NK-92 treated with Interleukin-12 subunit alpha and Interleukin-12 subunit beta, amount 100 ng/mL, for 24 hours (cell line): ENCODE results near the gene OSGEPL1.
"Not testable (repeated sequence)": the region's sequence is repeated elsewhere in the genome, so short reads cannot be mapped to it uniquely, and the experiment has no call there.

Experiments used
- DNase-seq: peaks from one replicate; lab custom pipeline; 2025; lab: John Stamatoyannopoulos, UW

The OSGEPL1 gene

DNA sequence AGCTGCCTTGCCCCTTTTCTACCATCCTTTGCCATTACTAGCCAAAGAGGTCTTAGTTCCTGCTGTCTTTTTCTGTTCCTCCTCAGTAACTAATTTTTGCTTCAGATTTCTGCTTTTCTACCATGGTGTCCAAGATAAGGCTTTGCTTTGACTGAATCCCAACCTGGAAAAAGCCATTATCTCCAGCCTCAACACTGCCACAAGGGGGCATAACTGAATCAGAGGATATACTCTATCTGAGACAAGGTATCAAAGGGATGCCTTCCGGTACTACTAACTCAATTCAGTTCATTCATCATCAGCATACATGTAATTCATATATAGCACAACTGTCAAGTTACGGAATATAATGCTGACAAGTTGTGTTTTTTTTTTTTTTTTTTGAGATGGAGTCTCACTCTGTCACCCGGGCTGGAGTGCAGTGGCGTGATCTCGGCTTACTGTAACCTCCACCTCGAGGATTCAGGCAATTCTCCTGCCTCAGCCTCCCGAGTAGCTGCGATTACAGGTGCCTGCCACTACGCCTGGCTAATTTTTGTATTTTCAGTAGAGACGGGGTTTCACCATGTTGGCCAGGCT, 11.4 kb downstream of the OSGEPL1 start:
- no peak for DNase-seq

DNA sequence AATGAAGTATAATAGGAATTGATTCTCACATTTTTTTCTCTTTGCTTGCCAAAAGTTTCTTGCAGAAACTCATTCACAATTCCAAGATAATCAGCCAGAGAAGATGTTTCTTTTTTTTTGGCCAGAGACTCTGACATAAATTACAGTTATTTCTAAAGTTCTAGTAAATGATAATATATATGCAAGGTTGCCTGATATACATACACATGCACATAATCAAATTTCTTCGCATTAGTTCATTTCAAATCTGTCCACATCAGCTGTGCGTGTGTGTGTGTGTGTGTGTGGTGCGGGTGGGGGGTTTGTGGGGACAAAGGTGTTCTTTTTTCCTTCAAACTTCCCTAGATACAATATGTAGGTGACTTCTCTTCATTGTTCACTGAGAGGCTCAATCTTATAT, 33.2 kb downstream of the OSGEPL1 start:
- DNase-seq, result no peak

- DNase-seq, result no peak
These were observed 35.7 kb downstream of the OSGEPL1 start for GRCh38 chr2:189726849-189727248.

- no peak for DNase-seq
These were observed 36.3 kb downstream of the OSGEPL1 start for GRCh38 chr2:189726271-189726670.

GRCh38 chr2:189723192-189723591, 39.4 kb downstream of the OSGEPL1 start:
- DNase-seq, result no peak

DNA sequence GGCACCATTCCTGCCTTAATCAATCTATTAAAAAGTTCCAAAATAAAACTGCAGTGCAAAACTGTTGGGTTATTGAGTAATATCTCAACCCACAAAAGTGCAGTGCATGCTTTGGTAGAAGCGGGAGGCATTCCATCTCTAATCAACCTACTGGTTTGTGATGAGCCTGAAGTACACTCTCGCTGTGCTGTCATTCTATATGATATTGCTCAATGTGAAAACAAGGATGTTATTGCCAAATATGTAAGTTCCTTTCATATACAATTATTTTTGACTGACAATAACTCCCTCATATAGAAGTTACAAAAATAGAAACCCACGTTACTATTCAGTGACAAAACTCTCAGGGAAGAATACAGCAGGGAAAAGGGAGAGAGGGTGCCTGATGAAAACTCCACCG, 43.0 kb downstream of the OSGEPL1 start:
- DNase-seq, result no peak

DNA sequence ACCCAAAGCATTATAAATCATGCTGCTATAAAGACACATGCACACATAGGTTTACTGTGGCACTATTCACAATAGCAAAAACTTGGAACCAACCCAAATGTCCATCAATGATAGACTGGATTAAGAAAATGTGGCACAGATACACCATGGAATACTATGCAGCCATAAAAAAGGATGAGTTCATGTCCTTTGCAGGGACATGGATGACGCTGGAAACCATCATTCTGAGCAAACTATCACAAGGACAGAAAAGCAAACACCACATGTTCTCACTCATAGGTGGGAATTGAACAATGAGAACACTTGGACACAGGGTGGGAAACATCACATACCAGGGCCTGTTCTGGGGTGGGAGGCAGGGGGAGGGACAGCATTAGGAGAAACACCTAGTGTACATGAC, 45.0 kb downstream of the OSGEPL1 start:
- DNase-seq, result not testable (repeated sequence)

DNA sequence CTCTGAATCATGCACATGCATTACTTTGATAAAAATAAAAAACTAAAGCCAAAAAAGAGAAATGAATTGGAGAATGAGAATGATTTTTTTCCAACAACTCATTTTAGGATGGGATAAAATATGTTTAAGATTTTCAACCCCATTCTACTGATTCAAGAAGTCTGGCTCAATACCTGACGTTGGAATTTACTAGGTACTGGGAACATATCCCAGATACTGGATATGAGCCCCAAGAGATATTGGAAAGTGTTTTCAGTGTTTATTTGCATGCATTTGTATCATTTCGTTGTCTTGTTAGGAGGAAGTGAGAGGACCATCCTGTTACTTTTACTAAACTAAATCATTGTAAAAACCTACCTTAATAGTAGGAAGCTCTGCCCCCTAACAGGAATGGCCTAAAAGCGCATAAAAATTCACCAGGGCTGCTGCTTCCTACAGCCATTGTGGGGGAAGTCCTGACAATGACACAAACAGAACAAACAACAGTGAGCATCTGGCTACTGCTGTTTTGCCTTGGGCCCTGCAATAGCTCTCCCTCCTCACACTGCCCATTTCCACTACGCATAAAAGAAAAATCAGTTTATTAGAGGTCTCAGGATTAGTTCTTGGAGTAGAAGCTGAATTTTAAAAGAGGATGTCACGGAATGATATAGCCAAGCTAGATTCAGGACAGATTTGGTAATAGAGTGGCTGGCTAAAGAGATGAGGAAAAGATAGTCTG, 52.9 kb downstream of the OSGEPL1 start:
- no peak for DNase-seq

DNA sequence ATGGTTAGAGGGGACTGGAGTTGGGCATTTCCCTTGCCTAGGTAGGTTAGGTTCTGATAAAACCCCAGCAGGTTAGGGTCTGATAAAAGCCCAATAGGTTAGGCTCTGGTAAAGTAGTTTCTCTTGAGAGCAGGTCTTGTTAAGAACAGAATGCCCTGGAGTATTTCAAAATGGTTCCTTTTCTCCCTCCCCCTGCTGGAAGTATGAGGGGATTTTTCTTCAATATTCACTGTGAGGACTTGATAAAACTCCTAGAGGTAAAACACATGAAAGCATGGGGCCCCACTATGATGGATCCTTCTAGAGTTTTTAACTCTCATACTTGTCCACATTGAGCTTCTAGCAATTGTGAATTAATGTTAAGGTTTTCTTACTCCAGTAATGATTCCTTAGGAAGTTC, 60.5 kb downstream of the OSGEPL1 start:
- DNase-seq, result no peak

GRCh38 chr2:189700681-189701080, 61.9 kb downstream of the OSGEPL1 start:
- no peak for DNase-seq

DNA sequence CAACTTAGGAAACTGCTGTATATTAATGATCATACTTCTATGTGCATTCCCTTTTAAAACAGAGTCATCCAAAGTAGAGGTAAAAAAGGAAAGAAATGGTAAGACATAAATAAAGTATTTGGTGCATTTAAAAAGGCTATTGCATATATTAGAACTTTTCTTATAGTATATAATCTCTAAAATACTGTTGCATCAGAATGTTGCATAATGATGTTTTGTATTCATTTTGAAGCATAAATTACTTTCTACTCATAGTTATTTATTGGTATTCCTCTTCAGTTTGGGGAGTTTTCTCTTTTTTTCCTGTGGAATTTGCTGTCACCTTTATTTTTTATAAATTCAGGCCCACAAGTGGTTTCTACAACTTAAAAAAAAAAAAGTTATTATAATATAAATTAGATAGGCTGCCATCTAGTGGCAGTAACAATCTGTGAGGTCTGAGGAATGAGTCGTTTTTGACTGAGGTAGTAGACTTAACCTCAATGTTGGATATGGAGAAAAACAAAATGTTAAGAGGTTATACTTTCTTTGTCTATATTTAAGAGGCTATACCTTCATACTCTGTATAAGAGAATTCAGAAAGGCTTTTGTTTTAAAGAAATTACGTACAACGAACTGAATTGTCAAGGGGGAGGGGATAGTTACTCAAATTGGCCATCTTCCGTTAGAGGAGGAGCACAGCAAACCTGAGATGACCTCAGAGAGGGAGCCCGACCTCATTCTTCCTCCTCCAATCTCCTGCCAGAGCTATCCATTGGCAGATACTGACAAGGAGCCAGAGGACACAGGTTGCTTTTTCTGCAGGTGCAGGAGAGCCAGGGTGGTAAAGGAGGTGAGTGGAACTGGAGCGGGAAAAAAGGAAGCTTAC, 64.3 kb downstream of the OSGEPL1 start:
- no peak for DNase-seq
